NAMALWA (cell line): ENCODE measurements around the gene STX8.
"Not testable (repeated sequence)": the region's sequence is repeated elsewhere in the genome, so short reads cannot be mapped to it uniquely, and the experiment has no call there.

Experiments used
- DNase-seq: peaks from one replicate; pipeline ENCODE4 v3.0.0-alpha.2; 2015; ENCODE audit warnings: low spot score

The STX8 gene

GRCh38 chr17:9575381-9576101 lies at the start of gene STX8:
TSS of gene STX8 (minus strand) at chr17:9575820. CDS start at chr17:9575808, 12 bp downstream.
- peak; percentile 70 for DNase-seq

GRCh38 chr17:9622961-9623360 lies 47.3 kb upstream of the STX8 start:
- no peak for DNase-seq

- DNase-seq = no peak
Measured at GRCh38 chr17:9615486-9615885, 39.9 kb upstream of the STX8 start.

DNA sequence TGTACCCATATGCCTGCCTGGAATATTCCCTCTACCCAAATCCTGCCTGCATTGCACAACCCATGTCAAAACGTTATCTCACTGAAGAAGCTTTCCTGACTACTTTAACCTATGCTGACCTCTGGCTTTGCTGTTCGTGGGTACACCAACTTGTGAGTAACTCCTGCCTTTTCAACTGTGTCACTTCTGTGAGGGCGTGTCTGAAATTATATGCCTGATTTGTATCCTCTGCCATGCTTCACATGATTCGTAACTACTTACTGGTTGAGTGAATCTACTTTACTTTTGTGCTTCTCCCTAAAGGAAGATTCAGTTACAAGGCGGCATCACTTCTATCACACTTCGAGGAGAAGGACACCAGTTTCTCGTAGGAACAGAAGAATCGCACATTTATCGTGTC lies 36.4 kb upstream of the STX8 start:
- DNase-seq = no peak

DNA sequence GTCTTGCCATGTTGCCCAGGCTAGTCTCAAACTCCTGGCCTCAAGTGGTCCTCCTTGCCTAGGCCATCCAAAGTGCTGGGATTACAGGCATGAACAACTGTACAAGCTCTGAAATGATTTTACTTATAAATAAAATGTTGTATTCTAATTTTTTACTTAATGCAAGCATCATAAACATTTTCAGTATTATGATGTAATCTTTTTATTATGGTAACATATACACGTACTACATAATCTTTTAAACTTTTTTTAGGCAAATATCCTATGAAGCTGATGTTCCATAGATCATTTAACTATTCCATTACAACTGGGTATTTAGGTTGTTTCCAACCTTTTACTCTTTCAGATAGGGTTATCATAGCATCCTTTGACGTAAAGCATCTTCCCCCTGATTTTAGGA lies 35.9 kb upstream of the STX8 start:
- DNase-seq = no peak

DNA sequence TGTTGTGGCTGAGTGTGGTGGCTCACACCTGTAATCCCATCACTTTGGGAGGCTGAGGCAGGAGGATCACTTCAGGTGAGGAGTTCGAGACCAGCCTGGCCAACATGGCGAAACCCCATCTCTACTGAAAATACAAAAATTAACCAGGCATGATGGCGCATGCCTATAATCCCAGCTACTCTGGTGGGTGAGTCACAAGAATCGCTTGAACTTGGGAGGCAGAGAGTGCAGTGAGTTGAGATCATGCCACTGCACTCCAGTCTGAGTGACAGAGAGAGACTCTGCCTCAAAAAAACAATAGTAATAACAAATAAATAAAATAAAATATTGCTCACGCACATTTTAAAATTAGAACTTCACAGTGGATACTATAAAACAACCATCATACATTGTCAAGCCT lies 31.4 kb upstream of the STX8 start:
- not testable (repeated sequence) for DNase-seq

DNA sequence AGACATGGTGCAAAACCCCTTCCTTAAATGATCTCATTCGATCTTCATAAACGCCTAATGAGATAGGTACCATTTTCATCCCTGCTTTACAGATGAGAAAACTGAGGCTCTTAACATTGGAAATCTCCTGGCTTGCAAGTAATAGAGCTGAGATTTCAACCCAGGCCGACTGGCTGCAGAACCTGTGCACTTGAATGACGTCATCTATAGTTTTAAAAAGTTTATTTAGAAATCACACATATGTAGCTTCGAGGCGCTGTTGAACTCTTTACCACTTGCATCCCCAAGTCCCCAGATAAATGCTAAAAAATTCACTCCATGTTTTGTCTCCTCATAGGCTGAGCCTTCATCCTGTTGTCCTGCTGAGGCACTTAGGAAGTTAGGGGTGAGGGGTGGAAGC lies 30.8 kb upstream of the STX8 start:
- no peak for DNase-seq

- not testable (repeated sequence) for DNase-seq
Measured at GRCh38 chr17:9604583-9604982, 29.0 kb upstream of the STX8 start.

DNA sequence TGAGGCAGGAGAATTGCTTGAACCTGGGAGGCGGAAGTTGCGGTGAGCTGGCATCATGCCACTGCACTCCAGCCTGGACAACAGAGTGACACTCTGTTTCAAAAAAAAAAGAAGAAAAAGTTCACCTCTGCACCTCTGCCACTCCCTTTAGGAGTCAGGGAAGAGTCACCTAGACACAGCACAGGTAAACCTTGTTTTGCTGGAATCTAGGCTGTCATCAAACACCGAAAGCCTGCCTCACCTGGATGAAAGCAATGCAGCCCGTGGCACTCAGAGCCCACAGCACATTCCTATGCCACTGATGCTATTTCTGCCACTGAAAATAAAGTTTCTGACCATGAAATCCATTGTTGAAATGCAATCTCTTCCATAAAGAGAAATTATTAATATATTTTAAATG lies 23.0 kb upstream of the STX8 start:
- no peak for DNase-seq

- DNase-seq = not testable (repeated sequence)
Measured at GRCh38 chr17:9597638-9598037, 22.0 kb upstream of the STX8 start.

GRCh38 chr17:9594065-9594464 lies 18.4 kb upstream of the STX8 start:
- no peak for DNase-seq

DNA sequence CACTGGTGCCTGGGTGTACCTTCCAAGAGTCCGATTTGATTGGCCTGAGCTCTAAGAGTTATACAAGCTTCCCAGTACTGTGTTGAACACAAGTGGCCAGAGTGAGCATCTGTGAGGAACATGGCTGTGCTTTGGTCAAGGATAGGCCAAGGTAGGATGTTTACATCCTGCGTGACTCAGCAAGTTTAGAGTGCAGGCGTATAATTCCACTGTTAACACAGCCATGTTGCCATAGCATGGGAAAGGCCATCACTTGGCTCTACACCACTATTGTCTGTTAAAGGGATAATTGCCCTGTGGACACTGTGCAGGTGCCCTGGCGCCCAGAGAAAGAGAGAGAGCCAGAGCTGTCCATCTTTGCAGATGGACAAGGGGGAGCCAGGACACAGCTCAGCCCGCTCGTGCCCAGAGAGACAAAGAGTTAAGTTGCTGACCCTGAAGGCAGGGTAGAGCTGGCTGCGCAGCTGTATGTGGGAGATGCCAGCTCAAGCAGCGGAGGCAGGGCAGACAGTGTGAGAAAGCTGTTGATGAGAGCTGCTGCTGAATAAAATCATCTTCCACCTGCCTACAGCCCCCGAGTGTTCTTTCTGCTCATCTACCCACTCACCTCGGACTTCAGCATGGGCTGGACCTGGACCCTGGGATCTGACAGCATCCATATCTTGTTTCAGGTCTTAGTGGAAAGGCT lies 12.5 kb upstream of the STX8 start:
- DNase-seq = no peak

- no peak for DNase-seq
Measured at GRCh38 chr17:9577373-9577709, 1.7 kb upstream of the STX8 start.

- peak; percentile 47 for DNase-seq
Measured at GRCh38 chr17:9576521-9577372, 1.1 kb upstream of the STX8 start, which contains the start of gene CFAP52. TSS of gene CFAP52 (plus strand) at chr17:9576642. CDS start at chr17:9576696, 54 bp downstream.

DNA sequence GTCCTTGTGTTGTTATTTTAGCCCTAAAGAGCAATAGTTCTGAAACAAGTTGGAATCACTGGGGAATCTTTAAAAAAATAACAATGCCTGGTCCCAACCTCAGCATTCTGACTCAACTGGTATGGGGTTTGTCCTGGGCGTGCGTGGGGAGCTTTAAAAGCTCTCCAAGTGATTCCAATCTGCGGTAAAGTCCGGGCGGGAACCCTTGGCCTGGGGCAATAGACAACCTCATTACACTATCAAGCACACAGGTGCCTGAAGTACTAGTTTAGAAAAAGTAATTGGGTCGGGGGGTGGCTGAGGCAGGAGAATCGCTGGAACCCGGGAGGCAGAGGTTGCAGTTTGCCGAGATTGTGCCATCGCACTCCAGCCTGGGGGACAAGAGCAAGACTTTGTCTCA lies 4.4 kb downstream of the STX8 start:
- no peak for DNase-seq

- DNase-seq = no peak
Measured at GRCh38 chr17:9568957-9569588, 6.5 kb downstream of the STX8 start.

- no peak for DNase-seq
Measured at GRCh38 chr17:9568004-9568403, 7.6 kb downstream of the STX8 start.

- not testable (repeated sequence) for DNase-seq
Measured at GRCh38 chr17:9566739-9567138, 8.9 kb downstream of the STX8 start.

GRCh38 chr17:9566067-9566466 lies 9.6 kb downstream of the STX8 start:
- no peak for DNase-seq

DNA sequence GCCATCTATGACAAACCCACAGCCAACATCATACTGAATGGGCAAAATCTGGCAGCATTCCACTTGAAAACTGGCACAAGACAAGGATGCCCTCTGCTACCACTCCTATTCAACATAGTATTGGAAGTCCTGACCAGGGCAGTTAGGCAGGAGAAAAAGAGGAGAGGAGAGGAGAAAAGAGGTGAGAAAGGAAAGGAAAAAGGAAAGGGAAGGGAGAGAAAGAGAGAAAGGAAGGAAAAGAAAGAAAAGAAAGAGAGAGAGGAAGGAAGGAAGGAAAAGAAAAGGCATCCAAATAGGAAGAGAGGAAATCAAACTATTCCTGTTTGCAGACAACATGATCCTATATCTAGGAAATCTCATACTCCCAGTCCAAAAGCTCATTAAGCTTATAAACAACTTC lies 11.5 kb downstream of the STX8 start:
- DNase-seq = no peak

DNA sequence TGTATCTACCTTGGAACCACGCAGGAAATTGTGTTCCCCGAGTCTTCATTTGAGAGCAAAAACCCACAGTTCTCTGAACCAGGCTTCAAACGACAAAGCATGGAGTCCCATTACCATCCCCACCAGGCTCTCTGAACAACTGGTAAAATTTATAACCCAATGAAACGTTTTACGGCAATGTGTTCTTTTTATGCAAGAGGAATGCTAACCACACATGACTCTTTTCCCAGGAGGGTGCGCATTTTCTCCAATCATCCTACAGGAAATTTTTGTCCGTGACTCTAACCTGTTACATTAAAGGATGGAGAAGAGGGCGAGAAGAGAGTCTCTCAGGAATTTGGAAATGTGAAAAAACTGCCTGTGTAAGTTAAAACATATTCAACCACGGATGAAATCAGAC lies 17.8 kb downstream of the STX8 start:
- no peak for DNase-seq

- no peak for DNase-seq
Measured at GRCh38 chr17:9557161-9557755, 18.4 kb downstream of the STX8 start.
